ENCODE data around the gene MPV17. TPM values are rescaled to one million over a fixed set of nuclear protein-coding genes. Genes with fewer than 3 reads are reported as not detected.
"Not testable (repeated sequence)": the region's sequence is repeated elsewhere in the genome, so short reads cannot be mapped to it uniquely, and the experiment has no call there.

The MPV17 gene
- total RNA-seq, 2 donors from 2014 or later, result 56.7 to 64.3 TPM

GRCh38 chr2:27275211-27276150 is 47.4 kb downstream of the MPV17 start, which contains the start of gene DNAJC5G:
TSS of gene DNAJC5G (plus strand) at chr2:27275433. CDS start at chr2:27276729, 1,296 bp downstream.
- H3K36me3 ChIP-seq (replicated peaks in 1 of 2; ENCODE audit: insufficient read depth in 1 of 2, low read depth in 2 of 2), result no peaks in the 10 kb centered on the region
- no peak within 1 kb of the TSS for H3K27ac ChIP-seq
- DNase-seq, result no peak
- ATAC-seq, result no peak
- H3K9me3 ChIP-seq, result no peaks in the 10 kb centered on the region
- 65 to 68% methylated on average over 22 to 38 of the region's 39 CpGs for WGBS, 2 donors
- peaks cover 0 to 4% of the 10 kb centered on the region in 2 donors for H3K27me3 ChIP-seq
- no peaks in the 10 kb centered on the region for H3K4me1 ChIP-seq
- no peak within 1 kb of the TSS for H3K4me3 ChIP-seq
- TF ChIP-seq CTCF (IDR thresholded peaks at IDR 0.05), result no peak
- TF ChIP-seq POLR2A (IDR thresholded peaks at IDR 0.05), result no peak
- intact Hi-C loops (cut with DNase I), result loop anchor here (10.0 kb wide), 1 partner anchor 321 kb away; no protein-coding TSS in a partner anchor

GRCh38 chr2:27272537-27273522 is 50.1 kb downstream of the MPV17 start:
- not testable (repeated sequence) for H3K36me3 ChIP-seq (replicated peaks in 1 of 2; ENCODE audit: insufficient read depth in 1 of 2, low read depth in 2 of 2); H3K27me3 ChIP-seq; H3K4me1 ChIP-seq; DNase-seq; H3K9me3 ChIP-seq; H3K4me3 ChIP-seq; ATAC-seq; H3K27ac ChIP-seq
- 62 to 63% methylated on average over 13 to 15 of the region's 15 CpGs for WGBS, 2 donors
- intact Hi-C loops (cut with DNase I), result loop anchor here (10.0 kb wide), 1 partner anchor 318 kb away; no protein-coding TSS in a partner anchor

GRCh38 chr2:27271631-27272340 is 51.1 kb downstream of the MPV17 start:
- H3K4me3 ChIP-seq, result no peak overlapping the region
- ATAC-seq (no peak), DNase-seq (no peak)
- H3K4me1 ChIP-seq, result no peaks in the 10 kb centered on the region
- H3K27ac ChIP-seq, result no peak overlapping the region
- H3K36me3 ChIP-seq (replicated peaks in 1 of 2; ENCODE audit: insufficient read depth in 1 of 2, low read depth in 2 of 2), result no peaks in the 10 kb centered on the region
- H3K27me3 ChIP-seq, result peaks cover 0 to 4% of the 10 kb centered on the region in 2 donors
- TF ChIP-seq CTCF (IDR thresholded peaks at IDR 0.05) (no peak), POLR2A (IDR thresholded peaks at IDR 0.05) (no peak)
- intact Hi-C loops (cut with DNase I), result loop anchor here (10.0 kb wide), 1 partner anchor 317 kb away; no protein-coding TSS in a partner anchor
- 50 to 57% methylated on average over 11 of the region's 11 CpGs for WGBS, 2 donors
- H3K9me3 ChIP-seq, result no peaks in the 10 kb centered on the region

- H3K9me3 ChIP-seq, result no peaks in the 10 kb centered on the region
- ATAC-seq (no peak), DNase-seq (no peak)
- peaks cover 0 to 6% of the 10 kb centered on the region in 2 donors for H3K27me3 ChIP-seq
- no peaks in the 10 kb centered on the region for H3K36me3 ChIP-seq (replicated peaks in 1 of 2; ENCODE audit: insufficient read depth in 1 of 2, low read depth in 2 of 2)
- H3K27ac ChIP-seq, result no peak overlapping the region
- intact Hi-C loops (cut with DNase I), result loop anchor here (10.0 kb wide), 1 partner anchor 316 kb away; no protein-coding TSS in a partner anchor
- no peaks in the 10 kb centered on the region for H3K4me1 ChIP-seq
- no peak for TF ChIP-seq CTCF (IDR thresholded peaks at IDR 0.05)
- TF ChIP-seq POLR2A (IDR thresholded peaks at IDR 0.05), result no peak
- 53 to 71% methylated on average over 2 of the region's 2 CpGs for WGBS, 2 donors
- no peak overlapping the region for H3K4me3 ChIP-seq
Observed at GRCh38 chr2:27270670-27271069, 52.2 kb downstream of the MPV17 start.

Measured in body of pancreas (tissue), 4 donors.